NCI-H524 treated with DMSO at 0.1 percent for 48 hours (cell line): ENCODE results near the gene BICD1.
"Not testable (repeated sequence)": the region's sequence is repeated elsewhere in the genome, so short reads cannot be mapped to it uniquely, and the experiment has no call there.

Experiments
- DNase-seq: peaks from one replicate; lab custom pipeline; 2025; lab: John Stamatoyannopoulos, UW

BICD1 gene

DNA sequence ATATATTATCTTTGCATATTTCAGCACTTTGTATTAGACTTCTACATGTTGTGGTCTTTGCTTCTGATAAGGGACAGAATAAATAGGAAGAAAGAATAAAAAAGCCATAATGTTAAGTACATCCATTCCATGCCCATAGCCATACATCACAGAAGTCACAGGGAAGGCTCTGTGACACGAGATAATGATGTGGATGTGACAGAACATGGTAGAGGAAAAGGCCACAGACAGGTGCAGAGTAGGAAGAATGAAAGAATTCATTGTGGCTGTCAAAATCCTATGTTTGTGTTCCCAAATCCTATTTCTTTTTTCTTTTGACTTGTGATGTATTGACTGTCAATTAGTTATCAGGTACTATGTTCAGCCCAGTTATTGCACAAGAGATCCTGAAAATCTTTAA lies 38.4 kb downstream of the BICD1 start:
- DNase-seq, result no peak

DNA sequence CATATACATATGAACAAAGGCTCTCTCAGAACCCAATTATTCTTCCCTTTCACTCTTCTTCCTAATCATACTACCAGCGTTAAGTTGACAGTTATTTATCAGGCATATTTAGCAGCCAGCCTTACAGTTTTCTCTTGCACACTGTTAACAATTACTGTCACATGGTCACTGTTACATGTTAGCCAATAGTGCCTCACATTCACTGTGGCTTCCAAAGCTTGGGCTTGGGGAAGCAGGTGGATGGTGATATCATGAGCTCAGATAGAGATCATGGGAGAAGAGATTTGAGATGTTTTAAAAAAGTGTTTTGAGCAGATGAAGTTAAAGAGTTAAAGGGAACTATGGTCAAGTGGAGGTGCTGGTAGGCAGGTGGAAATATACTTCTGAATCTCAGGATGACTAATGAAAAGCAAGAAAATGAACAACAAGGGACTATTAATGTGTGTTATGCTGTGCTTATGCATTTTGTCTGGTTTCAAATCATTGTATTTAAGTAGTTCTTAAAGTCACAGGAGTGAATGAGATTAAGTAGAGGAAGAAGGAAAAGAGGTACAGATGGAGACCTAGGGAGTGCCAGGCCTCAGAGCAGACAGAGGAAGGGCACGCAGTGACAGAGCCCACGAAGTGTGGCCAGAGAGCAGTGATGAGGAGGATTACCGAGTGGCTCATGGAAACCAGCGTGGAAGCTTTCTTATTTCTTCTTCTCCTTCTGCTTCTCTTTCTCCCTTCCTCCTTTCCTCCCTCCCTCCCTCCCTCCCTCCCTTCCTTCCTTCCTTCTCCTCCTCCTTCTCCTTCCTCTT lies 39.6 kb downstream of the BICD1 start:
- no peak for DNase-seq

DNA sequence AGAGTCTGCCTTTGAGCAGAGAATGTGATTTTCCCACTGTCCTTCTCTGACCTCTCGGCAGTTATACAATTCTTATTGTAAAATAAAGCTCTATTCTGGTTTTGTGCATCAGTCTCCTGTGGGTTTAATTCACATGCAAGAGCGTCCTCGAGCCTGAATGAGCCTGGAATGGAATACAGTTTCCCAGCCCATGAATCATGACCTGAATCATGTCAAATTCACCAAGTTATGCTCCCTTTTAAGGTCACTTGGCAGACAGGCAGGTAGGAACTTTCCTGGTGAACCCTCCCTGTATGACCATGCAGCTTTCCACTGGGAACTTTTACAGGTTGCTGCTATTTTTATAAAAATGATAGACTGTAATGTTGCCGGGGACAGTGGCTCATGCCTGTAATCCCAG lies 41.7 kb downstream of the BICD1 start:
- no peak for DNase-seq

DNA sequence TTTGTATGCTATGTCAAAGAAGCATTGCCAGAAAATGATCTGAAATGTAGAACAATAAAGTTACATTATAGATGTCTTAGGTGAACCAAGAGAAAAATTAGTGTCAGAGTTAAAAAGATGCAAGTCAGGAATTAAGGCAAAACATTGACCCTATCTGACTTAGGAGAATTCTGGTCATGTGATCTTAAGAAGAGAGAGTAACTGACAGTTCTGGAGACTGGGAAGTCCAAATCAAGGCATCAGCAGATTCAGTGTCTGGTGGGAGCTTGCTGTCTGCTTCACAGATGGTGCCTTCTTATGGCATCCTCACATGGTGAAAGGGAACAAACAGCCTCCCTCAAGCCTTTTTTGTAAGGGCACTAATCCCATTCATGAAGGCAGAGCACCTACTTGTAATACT lies 42.8 kb downstream of the BICD1 start:
- no peak for DNase-seq

DNA sequence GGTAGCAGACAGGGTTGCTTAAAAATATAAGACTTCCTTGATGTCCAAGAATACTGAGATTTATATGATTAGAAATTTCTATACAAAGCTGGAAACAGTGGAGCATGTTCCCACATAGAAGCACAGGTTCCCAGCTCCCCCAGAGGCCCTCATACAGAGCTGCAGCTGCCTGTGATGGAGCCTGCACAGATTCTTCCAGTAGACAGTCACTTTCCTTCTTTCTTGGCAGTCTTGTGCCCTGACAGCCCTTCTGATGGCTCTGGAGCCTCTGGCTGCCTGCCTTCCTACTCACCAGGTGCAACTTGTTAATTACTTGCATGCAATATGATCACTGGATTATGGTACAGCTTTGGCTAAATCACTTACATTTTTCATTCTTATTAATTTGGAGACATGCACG lies 44.4 kb downstream of the BICD1 start:
- DNase-seq, result no peak

DNA sequence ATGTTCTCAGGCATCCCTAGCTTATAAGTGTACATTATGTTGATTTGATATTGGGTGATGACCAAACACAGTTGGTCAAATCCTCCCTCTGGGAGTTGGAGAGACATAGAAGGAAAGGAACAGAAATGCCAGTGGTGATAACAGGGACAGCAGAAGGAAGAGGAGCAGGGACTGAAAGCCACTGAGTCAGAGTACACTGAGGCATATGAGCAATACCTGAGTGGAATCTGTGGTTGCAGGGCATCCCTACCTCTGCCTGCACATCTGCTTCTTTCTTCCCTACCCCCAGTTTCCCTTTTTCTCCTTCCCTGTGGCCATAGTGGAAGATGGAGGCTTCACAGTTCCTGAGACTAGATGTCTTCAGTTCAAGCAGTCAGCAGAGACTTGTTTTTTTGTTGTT lies 44.9 kb downstream of the BICD1 start:
- DNase-seq, result no peak

DNA sequence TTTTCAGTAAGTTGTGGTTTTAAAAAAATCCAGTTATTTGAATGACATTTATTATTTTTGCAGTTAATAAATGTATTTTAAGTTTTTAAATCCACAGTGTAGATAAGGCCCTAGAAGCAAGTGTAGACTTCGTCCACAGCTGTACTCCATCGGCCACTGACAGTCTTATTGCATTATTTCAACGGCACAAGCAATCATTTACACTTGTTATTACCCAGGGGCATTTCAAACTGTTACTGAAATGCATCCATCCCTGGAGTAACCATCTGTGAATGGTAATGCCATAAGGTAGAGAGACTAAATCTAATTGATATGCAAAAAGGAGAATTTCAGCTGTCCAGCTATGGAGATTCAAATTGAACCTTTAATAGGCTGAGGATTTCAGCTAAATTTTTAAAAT lies 48.4 kb downstream of the BICD1 start:
- DNase-seq, result peak; percentile 72

DNA sequence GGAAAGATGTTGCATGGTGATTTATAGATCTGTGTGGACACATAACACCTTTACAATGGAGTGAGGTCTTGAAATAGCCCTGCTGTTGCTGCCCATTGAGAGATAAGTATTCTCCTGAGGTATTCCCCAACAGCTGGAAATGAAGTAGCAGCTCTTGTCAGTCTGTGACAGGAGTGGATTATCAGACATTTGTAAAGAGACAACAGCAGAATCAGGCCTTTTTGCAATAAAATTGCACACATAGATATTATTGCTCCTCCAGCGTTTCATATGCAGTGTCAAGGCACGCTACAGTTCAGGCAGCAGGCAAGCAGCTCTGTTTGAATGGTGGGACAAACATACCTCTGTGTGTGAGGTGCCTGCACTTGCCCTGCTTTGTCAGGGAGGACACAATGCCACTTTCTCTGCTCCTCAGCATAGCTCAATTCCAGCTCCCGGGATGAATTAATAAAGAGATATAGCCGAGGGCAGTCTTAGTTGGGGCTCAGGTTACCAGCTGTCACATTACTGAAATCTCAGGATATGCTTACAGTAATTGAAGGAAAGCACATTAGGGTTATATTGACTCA lies 49.4 kb downstream of the BICD1 start:
- peak; percentile 88 for DNase-seq

DNA sequence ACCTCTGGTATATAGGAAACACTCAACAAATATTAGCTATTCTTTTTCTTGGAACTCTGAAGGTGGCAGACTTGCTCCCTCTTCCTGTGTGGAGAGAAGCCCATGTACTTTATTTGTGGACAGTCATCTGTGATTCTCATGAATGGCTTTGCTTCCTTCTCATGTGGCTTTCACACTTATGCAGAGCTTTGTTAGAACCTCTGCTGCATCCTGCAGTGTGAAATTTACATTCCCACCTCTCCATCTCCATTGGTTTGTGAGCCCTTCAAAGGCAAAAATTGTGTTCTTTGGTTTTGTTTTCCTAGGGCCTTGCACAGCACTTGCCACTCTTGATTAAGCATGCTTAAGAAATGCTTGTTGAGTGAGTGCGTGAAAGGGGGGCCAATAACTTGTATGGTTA lies 51.9 kb downstream of the BICD1 start:
- no peak for DNase-seq

DNA sequence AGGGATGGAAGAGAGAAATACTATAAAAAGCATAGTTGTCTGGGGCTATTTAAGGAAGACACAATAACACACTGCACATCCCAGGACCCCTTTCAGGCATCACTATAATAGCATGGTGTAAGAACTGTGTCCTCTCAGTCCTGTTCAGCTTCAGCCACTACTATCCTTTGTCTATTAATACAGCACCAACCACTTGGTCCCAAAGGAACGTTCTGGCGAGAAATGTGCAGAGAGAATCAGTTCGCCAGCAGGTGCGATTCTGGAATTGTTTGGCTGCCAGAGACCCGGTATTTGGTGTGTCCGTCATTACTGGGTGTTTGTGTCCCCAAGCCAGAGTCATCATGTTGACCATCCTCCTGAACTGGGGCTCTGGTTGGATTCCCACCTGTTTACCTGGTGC lies 52.7 kb downstream of the BICD1 start:
- no peak for DNase-seq

DNA sequence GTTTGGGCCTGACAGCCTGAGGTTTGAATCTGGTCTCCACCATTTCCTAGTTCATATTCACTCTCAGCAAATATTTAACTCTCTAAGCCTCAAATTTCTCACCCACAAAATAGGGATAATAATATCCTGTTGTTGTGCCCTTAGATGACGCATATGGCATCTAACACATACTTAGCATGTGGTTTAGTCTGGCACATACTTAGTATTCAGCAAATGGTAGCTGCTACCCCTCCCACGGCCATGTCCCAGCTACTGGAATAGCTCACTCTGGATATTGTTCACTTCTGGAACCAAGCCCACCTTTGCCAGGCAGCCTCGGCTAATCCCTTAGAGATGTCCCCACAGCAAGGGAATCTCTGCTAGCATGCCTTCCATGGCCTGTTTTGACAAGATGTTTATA lies 53.3 kb downstream of the BICD1 start:
- no peak for DNase-seq

DNA sequence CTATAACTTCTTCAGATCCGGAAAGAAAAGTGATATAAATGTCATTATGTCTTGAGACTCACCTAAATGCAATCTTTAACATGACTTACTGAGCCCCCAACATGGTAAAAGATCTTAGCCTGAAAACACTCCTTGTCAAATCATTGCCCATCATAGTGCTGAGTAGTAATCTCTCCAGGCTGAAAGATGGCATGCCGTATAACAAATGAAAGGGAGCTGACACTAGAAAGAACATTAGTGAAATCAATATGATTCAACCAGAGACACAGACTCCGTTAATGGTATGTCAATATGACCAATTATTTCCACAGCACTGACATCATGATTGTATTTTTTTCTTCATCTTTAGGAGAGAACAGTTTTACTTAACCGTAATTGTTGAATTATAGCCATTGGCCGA lies 54.4 kb downstream of the BICD1 start:
- DNase-seq, result no peak

DNA sequence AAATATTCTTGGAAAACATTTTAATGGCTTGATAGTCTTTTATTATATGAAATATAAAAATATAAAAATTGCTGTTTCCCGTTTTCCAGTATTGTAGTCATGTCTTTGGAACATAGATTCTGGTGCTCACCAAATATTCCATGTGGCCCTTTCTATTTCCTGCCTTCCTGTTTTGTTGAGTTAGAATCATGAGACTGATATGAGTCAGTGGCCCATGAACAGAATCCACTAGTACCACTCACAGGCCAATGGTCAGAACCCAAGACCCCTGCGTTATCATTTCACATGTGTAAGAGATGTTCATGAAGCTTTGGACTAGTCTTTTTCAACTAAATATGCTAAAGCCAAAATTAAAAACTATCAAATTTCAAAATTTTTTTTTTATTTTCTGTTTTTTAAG lies 56.9 kb downstream of the BICD1 start:
- no peak for DNase-seq

DNA sequence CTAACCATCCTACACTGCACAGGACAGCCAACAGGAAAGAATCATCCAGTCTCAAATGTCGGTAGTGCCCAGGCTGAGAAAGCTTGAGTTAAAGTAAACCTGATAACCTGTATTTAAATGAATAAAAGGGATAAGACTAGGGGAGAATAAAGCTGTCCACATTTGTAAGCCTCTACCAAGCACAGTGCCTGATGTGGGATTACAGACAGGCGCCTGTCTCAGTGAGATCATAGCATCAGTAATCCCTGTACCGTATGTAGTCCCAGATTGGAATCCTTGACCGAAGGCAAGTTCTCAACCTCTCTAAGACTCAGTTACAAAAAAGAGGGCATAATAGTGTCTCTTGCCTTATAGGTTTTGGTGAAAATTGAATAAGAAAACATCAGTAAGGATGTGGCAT lies 59.9 kb downstream of the BICD1 start:
- no peak for DNase-seq

DNA sequence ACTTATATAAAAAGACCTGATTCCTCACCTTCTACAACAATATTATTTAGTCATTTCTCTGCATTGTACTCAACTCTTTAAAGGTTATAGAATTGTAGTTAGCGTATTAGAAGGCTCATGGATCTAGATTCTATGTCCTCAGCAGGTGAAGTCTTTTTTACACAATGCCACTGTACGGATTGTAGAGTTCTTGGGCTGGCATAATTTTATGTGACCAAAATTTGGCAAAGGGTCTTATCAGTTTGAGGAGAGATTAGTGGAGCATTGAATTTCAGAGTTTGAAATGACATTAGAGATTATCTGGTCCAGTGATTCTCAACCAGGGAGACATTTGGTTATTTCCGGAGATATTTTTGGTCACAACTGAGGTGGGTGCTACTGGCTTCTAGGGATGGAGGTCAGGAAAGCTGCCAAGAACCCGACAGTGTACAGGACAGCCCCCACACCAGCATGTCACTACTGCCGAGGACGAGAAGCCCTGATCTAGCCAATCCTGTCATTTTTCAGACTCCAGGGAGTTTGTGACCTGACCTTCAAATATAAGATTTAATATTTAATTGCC lies 63.9 kb downstream of the BICD1 start:
- no peak for DNase-seq

DNA sequence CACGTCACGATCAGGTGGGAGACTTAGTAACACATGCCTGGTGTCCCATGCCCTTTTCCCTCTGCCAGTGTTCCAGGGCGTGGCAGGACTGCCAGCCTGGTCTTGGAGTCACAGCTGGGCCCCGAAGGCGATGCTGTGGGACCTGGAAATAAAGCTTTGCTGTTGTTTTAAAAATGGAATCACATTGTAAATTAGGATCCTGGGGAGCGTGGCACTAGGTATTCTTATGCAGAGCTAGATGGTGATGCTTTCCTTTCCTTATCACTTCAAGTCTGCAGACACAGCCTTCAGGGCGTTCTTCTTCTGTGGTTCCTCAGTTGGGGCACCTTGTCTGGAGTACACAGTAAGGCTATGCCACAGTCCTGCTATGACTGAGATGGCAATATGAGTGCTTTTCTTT lies 64.6 kb downstream of the BICD1 start:
- no peak for DNase-seq

DNA sequence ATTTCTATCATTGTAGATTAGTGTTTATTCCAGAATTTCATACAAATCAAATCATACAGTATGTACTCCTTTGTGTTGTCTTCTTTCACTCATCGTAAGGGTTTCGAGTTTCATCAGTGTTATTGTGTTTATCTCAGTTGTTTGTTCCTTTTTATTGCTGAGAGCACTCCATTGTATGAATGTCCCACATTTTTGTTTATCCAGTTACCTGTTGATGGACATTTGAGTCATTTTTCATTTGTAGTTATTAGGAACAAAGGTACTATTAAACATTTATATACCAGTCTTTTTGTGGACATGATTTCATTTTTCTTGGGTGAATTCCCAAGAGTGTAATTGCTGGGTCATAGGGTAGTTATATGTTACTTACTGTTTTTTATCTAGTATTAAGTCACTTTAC lies 70.0 kb downstream of the BICD1 start:
- no peak for DNase-seq

DNA sequence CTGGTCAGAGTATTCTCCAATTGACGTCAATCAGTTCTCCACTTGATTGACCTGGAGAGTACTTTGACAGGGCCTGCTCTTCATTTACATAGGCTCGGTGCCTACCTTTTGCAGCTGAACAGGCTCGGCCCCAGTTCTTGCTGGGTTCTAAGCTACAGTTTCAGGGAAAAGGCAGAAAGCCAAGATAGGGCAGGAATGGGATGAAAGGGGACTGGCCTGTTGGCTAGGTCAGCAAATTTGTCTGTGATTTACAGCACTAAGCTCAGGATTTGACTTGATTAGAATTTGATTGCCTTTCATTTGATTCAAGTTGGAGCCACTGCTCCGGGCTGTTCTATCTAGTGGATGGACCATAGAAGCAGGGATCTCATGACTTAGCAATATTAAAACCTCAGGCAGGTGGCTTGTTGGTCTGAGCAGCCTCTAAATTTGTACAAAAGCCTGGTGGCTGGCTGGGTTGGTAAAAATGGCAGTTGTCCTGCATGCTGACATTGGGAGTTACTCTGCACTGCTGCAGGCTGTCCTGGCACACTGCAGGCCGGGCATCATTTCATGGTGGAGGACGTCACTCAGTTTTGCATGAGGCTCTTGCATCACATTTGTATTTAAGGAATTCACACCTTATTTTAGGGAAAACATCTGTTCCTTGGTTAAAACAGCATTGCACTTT lies 71.8 kb downstream of the BICD1 start:
- DNase-seq, result no peak

DNA sequence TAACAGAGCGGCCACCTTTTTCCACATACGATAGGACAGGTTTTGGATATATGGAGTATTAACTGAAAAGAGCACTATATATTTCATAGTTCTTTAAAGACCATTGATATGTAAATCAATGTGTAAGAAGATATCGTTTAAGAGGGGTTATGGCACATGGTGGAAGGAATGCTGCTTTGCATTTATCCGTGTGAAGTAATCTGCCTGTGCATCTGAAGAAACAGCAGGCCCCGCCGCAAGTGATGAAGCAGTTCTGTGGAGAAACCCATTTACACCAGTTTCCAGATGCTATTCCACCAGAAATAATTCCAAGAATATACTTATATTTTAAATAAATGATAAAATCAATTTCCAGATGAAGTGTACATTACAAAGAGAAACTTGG lies 72.4 kb downstream of the BICD1 start:
- DNase-seq, result no peak

DNA sequence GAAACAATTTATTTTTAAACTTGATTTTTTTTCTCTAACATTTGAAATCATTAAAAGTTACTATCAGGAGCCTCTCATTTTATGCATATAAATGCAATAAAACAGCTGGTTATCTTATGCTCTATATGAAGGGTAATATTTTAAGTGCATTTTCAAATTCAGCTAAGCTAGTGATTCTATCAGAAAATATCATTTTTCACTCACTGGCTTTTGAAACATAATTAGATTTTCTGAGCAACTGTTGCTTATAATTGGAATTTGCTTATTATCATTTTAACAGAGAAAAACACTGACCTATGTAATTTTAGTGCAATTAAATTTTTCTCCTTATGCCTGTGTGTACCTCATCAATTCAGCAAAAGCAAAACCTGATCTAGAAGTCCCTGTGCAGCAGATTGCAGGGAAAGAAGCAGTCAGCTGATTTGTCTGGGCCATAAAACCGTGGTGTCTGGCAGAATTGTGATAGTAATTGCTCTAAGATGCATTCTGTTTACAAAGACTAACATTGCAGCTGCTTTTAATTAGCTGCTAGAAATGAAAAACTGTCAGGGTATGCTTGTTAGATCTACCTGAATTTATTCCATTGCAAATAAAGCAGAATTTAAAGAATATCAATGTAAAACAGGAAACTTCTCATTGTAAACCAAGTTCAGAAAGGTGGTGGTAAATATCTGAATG lies 75.0 kb downstream of the BICD1 start:
- no peak for DNase-seq

DNA sequence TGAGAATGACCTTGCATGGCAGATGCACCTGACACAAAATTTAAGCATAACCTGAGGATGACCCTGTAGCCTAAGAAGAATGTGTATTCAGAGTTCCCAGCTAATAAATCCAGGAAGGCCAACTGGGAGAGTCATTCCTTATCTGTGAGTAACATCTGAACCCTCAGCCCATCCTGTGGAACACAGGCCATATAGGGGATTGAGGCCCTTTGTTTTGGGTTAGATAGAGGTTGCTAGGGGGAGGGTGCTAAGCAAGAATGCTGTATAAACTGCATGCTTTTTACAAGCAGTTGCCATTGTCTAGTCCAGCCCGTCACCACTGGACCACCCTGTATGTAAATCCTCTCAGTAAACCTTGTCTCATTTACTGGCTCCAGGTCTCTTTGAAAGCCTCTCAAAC lies 77.0 kb downstream of the BICD1 start:
- no peak for DNase-seq

DNA sequence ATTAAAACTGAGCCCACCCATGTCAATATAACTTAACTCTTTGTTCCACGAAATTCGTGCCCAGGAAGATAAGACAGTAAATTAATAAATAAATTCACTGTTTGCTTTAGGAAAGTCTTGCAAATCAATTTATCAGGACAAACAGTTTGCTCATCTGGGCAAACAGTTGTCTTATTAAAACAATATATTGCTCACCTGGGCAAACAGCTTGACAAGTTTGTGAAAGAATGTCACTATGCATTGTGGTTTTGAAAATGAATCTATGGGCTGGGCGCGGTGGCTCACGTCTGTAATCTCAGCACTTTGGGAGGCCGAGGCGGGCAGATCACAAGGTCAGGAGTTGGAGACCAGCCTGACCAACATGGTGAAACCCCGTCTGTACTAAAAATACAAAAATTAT lies 80.5 kb downstream of the BICD1 start:
- not testable (repeated sequence) for DNase-seq

DNA sequence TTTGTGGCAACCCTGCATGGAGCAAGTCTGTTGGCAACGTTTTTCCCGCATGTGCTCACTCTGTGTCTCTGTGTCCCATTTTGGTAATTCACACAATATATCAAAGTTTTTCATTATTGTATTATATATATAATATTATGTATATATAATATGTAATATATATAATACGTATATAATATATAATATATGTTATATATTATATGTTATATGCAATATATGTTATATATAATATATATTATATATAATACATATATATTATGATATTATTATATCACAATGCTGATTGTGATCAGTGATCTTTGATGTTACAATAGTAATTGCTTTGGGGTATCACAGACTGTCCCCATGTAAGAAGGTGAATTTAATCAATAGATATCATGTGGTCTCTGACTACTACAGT lies 84.8 kb downstream of the BICD1 start:
- no peak for DNase-seq
